Measurements from ENCODE around the gene CD163L1.

CD163L1 gene

DNA sequence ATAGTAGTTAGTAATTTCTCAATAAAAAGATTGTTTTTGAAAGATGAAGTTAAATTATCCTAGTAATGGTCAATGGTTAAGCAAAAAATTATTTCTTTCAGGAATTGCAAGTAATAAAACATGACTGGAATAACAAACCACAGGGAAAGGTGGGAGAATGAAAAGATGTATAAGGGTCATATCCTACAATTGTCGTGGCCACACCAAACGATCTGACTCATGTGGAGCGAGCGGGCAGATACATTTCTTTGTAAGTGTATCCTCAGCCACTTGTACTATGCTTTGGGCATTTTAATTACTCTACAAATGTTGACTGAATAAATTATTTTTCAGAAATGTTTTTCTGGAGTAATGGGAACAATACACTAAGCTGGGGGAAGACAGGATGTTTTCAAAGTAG, 94.5 kb downstream of the CD163L1 start:
- no peak for TF ChIP-seq EP300 (IDR thresholded peaks at IDR 0.05; ENCODE audit: borderline replicate concordance)
- no peak for TF ChIP-seq NFIC (IDR thresholded peaks at IDR 0.05)
- no peak for TF ChIP-seq TCF12 (IDR thresholded peaks at IDR 0.05; ENCODE audit: low read depth)
- TF ChIP-seq YY1 (IDR thresholded peaks at IDR 0.05; ENCODE audit: low read depth): no peak
- TF ChIP-seq TAF1 (IDR thresholded peaks at IDR 0.05; ENCODE audit: low read depth): no peak
- no peak for TF ChIP-seq ZBTB7A (IDR thresholded peaks at IDR 0.05; ENCODE audit: low read depth)
- TF ChIP-seq, protein P1, sequence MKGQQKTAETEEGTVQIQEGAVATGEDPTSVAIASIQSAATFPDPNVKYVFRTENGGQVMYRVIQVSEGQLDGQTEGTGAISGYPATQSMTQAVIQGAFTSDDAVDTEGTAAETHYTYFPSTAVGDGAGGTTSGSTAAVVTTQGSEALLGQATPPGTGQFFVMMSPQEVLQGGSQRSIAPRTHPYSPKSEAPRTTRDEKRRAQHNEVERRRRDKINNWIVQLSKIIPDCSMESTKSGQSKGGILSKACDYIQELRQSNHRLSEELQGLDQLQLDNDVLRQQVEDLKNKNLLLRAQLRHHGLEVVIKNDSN (IDR thresholded peaks at IDR 0.05): no peak
- no peak for TF ChIP-seq TEAD4 (IDR thresholded peaks at IDR 0.05)
- TF ChIP-seq RAD21 (IDR thresholded peaks at IDR 0.05; ENCODE audit: low read depth): no peak
- TF ChIP-seq EGR1 (IDR thresholded peaks at IDR 0.05): no peak
- TF ChIP-seq FOXM1 (IDR thresholded peaks at IDR 0.05; ENCODE audit: borderline replicate concordance, low read depth): no peak
- no peak for TF ChIP-seq CEBPB (IDR thresholded peaks at IDR 0.05)

DNA sequence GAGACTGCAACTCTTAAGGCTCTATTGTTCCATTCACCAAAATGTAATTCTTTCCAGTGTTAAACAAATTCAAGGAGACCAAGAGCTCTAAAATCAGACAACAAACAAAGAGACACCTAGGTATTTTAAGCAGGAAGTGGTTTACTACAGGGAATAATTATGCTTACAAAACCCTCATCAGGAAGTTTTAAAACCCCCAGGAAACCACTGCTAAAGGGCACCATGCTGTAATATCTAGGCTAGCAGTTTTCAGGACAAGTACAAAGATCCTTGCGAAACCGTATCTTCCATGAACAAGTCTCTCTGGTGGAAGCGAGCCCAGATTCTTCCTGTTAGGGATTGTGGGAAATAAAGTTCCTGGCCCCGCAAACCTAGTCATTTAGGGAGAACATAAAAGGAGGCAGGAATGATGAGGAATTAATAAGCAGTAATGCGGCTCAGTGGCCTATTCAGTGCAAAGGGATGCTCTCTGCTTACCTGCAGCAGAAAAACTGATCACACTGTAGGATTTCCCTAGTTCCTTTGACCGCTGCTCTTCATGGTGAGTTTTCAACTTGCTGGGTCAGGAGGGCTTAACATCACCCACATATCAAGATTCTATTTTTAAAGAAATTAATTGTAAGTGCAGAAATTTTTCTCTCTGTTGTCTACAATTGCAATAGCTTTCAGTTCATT, 97.3 kb downstream of the CD163L1 start:
- TF ChIP-seq TCF12 (IDR thresholded peaks at IDR 0.05; ENCODE audit: low read depth) (no peak), NFIC (IDR thresholded peaks at IDR 0.05) (no peak), CREB1 (IDR thresholded peaks at IDR 0.05; ENCODE audit: low read depth) (no peak), EGR1 (IDR thresholded peaks at IDR 0.05) (no peak), EP300 (IDR thresholded peaks at IDR 0.05; ENCODE audit: borderline replicate concordance) (no peak), CEBPB (IDR thresholded peaks at IDR 0.05) (no peak), REST (IDR thresholded peaks at IDR 0.05; ENCODE audit: low read depth) (no peak), MAX (IDR thresholded peaks at IDR 0.05) (no peak), TEAD4 (IDR thresholded peaks at IDR 0.05) (no peak), FOXM1 (IDR thresholded peaks at IDR 0.05; ENCODE audit: borderline replicate concordance, low read depth) (no peak)
- TF ChIP-seq, protein P1 (IDR thresholded peaks at IDR 0.05): no peak

DNA sequence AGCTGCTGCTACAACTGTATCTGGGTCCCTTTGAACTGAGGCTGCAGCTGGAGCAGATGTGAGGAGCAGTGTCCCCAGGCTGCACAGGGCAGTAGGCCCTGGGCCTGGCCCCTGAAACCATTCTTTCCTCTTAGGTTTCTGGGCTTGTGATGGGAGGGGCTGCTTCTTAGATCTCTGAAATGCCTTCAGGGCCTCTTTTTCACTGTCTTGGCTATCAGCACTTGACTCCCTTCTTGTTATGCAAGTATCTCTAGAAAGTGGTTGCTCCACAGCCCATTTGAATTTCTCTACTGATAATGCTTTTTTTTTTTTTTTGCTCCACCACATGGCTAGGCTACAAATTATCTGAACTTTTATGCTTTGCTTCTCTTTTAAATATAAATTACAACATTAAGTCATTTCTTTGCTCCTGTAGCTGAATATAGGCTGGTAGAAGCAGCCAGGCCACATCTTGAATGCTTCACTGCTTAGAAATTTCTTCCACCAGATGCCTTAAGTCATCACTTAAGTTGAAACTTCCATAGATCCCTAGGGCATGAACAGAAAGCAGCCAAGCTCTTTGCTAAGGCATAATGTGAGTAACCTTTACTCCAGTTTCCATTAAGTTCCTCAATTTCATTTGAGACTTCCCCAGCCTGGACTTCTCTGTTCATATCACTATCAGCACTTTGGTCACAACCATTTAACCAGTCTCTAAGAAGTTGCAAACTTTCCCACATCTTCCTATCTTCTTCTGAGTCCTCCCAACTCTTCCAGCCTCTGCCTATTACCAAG, 98.9 kb downstream of the CD163L1 start:
- no peak for TF ChIP-seq CREB1 (IDR thresholded peaks at IDR 0.05; ENCODE audit: low read depth)
- TF ChIP-seq EP300 (IDR thresholded peaks at IDR 0.05; ENCODE audit: borderline replicate concordance): no peak
- no peak for TF ChIP-seq YY1 (IDR thresholded peaks at IDR 0.05; ENCODE audit: low read depth)
- no peak for TF ChIP-seq FOXM1 (IDR thresholded peaks at IDR 0.05; ENCODE audit: borderline replicate concordance, low read depth)
- no peak for TF ChIP-seq CEBPB (IDR thresholded peaks at IDR 0.05)
- no peak for TF ChIP-seq NFIC (IDR thresholded peaks at IDR 0.05)
- TF ChIP-seq TEAD4 (IDR thresholded peaks at IDR 0.05): no peak
- no peak for TF ChIP-seq RAD21 (IDR thresholded peaks at IDR 0.05; ENCODE audit: low read depth)
- no peak for TF ChIP-seq REST (IDR thresholded peaks at IDR 0.05; ENCODE audit: low read depth)
- TF ChIP-seq TCF12 (IDR thresholded peaks at IDR 0.05; ENCODE audit: low read depth): no peak
- TF ChIP-seq ZBTB7A (IDR thresholded peaks at IDR 0.05; ENCODE audit: low read depth): no peak

- no peak for TF ChIP-seq REST (IDR thresholded peaks at IDR 0.05; ENCODE audit: low read depth)
- TF ChIP-seq TEAD4 (IDR thresholded peaks at IDR 0.05): no peak
- TF ChIP-seq CEBPB (IDR thresholded peaks at IDR 0.05): no peak
- TF ChIP-seq EP300 (IDR thresholded peaks at IDR 0.05; ENCODE audit: borderline replicate concordance): no peak
- no peak for TF ChIP-seq FOXM1 (IDR thresholded peaks at IDR 0.05; ENCODE audit: borderline replicate concordance, low read depth)
- no peak for TF ChIP-seq TCF12 (IDR thresholded peaks at IDR 0.05; ENCODE audit: low read depth)
- TF ChIP-seq TAF1 (IDR thresholded peaks at IDR 0.05; ENCODE audit: low read depth): no peak
- no peak for TF ChIP-seq MAX (IDR thresholded peaks at IDR 0.05)
- no peak for TF ChIP-seq YY1 (IDR thresholded peaks at IDR 0.05; ENCODE audit: low read depth)
- no peak for TF ChIP-seq EGR1 (IDR thresholded peaks at IDR 0.05)
Observed at GRCh38 chr12:7339675-7340074, 104.3 kb downstream of the CD163L1 start.
